Right lobe of liver (tissue), 4 donors: Measurements from ENCODE around the gene SPTBN2.

Source experiments
- CTCF ChIP-seq, 4 donors: fragments of 200-600 bp in 3 of 4; fragments of 450-650 bp in 1 of 4; IDR thresholded peaks; one replicate each; pipeline versions ENCODE4 v1.5.1 to v1.8.0; 2016 to 2022; ENCODE audit warnings: antibody characterized with exemption in 4 of 4, mild to moderate bottlenecking in 2 of 4
- POLR2A ChIP-seq: fragments of 450-650 bp; IDR thresholded peaks from one replicate; pipeline ENCODE4 v1.6.1; 2017; ENCODE audit warnings: antibody characterized with exemption, mild to moderate bottlenecking
- donor health status: DM: no; HTN: no; CAD: no.
- donor health status: DM: no; HTN: no; CAD: no.
- donor health status: DM: no; HTN: yes; CAD: no.

- TF ChIP-seq POLR2A (no peak), CTCF (IDR thresholded peaks at IDR 0.05) (no peak)
These were observed 12.1 kb upstream of the SPTBN2 start for GRCh38 chr11:66741153-66741552.
